ENCODE data around the gene AKAP10. TPM values are rescaled to one million over a fixed set of nuclear protein-coding genes. Genes with fewer than 3 reads are reported as not detected.
"Not testable (repeated sequence)": the region's sequence is repeated elsewhere in the genome, so short reads cannot be mapped to it uniquely, and the experiment has no call there.

The AKAP10 gene
- total RNA-seq, 2 donors from 2014 or later = 27.5 to 30.3 TPM

DNA sequence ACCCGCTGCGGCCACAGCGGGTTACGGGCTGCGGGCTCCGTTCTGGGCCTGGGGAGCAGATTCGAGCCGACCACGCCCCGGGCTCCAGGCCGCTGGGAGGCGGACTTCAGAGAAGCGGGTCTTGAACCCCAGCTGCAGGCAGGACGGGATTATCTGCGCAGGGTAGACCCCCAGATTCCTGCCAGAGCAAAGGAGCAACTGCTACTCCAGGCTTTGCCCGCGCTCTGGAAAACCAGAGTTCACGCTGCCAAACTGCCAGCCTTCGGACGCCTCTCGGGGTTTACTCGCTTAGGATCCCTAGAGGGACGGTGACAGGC, 109.6 kb downstream of the AKAP10 start:
- H3K9me3 ChIP-seq = no peaks in the 10 kb centered on the region
- intact Hi-C loops (cut with DNase I) = no loop called here
- H3K36me3 ChIP-seq = no peaks in the 10 kb centered on the region
- TF ChIP-seq, protein P1, sequence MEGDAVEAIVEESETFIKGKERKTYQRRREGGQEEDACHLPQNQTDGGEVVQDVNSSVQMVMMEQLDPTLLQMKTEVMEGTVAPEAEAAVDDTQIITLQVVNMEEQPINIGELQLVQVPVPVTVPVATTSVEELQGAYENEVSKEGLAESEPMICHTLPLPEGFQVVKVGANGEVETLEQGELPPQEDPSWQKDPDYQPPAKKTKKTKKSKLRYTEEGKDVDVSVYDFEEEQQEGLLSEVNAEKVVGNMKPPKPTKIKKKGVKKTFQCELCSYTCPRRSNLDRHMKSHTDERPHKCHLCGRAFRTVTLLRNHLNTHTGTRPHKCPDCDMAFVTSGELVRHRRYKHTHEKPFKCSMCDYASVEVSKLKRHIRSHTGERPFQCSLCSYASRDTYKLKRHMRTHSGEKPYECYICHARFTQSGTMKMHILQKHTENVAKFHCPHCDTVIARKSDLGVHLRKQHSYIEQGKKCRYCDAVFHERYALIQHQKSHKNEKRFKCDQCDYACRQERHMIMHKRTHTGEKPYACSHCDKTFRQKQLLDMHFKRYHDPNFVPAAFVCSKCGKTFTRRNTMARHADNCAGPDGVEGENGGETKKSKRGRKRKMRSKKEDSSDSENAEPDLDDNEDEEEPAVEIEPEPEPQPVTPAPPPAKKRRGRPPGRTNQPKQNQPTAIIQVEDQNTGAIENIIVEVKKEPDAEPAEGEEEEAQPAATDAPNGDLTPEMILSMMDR (IDR thresholded peaks at IDR 0.05) = no peak
- H3K4me1 ChIP-seq = no peaks in the 10 kb centered on the region
- DNase-seq = no peak
- peak overlapping the region in 1 of 2 donors; percentile 82 for H3K9ac ChIP-seq (ENCODE audit: low read depth in 2 of 2, low read length in 2 of 2)
- no peak overlapping the region for H3K27ac ChIP-seq
- H3K27me3 ChIP-seq = no peaks in the 10 kb centered on the region
- H3K4me3 ChIP-seq = peak overlapping the region; percentile 83

DNA sequence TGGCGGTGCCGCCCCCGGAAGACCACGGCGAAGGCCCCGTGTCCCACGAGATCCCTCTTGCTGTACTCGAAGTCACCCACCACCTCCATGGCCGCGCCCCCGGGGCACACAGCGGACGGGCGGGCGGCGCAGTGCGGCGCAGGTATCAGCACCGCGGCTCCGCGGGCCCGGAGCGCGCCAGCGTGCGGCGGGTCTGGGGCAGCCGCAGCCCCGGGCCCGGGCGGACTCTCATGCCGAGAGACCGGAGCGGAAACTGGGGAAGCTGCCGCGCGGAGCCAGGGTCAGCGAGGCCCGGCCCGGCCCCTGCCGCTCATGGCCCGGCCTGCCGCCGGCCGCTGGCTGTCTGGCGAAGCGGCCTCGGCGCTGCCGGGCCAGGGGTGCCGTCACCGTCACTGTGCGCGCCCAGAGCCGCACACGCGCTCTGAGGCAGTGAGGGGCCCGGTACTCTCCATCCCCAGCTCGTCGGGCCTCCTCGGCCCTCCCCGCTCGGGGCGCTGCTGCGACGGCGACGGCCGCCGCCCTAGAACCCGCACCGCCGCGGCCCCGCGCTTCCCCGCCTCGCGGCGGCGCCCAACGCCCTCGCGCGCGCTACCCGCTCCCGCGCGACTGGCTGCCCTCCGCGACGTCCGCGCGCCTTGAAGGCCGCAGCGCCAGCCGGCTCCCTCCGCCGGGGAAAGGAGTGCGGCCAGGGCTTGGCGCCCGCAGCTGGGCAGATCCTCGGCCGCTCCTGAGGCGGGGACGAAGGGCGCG, 110.1 kb downstream of the AKAP10 start, which contains the start of gene ULK2:
Gene ULK2 (minus strand): TSS at position 608 of the 750 bp plus-strand sequence. CDS start 519 bp downstream, at position 89.
- peak; percentile 48 for DNase-seq
- Histone ChIP-seq H3K27ac (peak within 1 kb of the TSS; percentile 76), H3K4me1 (no peaks in the 10 kb centered on the region), H3K9ac (ENCODE audit: low read depth in 2 of 2, low read length in 2 of 2) (peak within 1 kb of the TSS; percentile 22 to 82), H3K4me3 (peak within 1 kb of the TSS; percentile 83), H3K36me3 (no peaks in the 10 kb centered on the region), H3K27me3 (no peaks in the 10 kb centered on the region), H3K9me3 (no peaks in the 10 kb centered on the region)
- TF ChIP-seq, protein P1 (IDR thresholded peaks at IDR 0.05) = no peak
- intact Hi-C loops (cut with DNase I) = no loop called here

DNA sequence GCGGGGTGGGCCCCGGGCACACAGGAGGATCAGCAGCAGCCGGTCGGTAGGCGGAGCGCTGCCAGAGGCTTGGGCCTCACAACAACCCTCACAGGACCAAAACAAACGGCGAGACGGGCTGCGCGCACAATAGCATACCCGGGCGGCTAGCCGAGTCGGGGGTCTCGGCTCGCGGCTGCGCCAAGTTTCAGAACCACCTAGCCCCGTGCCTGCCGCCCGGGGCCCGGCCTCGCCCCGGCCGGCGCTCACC, 110.6 kb downstream of the AKAP10 start:
- Histone ChIP-seq H3K4me1 (no peaks in the 10 kb centered on the region), H3K27ac (peak overlapping the region; percentile 76), H3K9me3 (no peaks in the 10 kb centered on the region), H3K27me3 (no peaks in the 10 kb centered on the region), H3K36me3 (no peaks in the 10 kb centered on the region), H3K4me3 (peak overlapping the region; percentile 83), H3K9ac (ENCODE audit: low read depth in 2 of 2, low read length in 2 of 2) (peak overlapping the region; percentile 22 to 82)
- intact Hi-C loops (cut with DNase I) = no loop called here
- TF ChIP-seq, protein P1 (IDR thresholded peaks at IDR 0.05) = no peak
- peak; percentile 73 for DNase-seq

DNA sequence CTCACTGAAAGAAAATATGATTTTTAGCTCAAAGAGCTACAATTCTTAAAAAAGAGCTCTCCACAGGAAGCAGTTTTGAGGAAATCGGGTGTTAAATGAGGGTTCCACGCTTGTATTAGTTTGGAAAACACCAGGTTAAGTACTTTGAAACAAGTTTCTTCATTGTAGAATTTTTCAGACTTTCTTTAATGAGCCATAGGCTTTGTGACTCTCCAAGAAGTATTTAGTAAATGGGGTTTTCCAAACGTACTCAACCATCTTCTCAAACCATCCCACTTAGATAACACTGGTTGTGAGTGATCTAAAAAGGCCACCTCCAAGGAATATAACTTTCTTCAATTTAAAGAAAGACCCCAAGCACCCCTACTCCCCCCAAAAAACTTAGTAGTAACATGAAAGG, 112.6 kb downstream of the AKAP10 start:
- Histone ChIP-seq H3K4me1 (no peaks in the 10 kb centered on the region), H3K9ac (ENCODE audit: low read depth in 2 of 2, low read length in 2 of 2) (no peak overlapping the region), H3K27me3 (no peaks in the 10 kb centered on the region), H3K9me3 (no peaks in the 10 kb centered on the region), H3K27ac (no peak overlapping the region), H3K36me3 (no peaks in the 10 kb centered on the region), H3K4me3 (no peak overlapping the region)
- TF ChIP-seq, protein P1 (IDR thresholded peaks at IDR 0.05) = no peak
- DNase-seq = no peak
- intact Hi-C loops (cut with DNase I) = no loop called here

DNA sequence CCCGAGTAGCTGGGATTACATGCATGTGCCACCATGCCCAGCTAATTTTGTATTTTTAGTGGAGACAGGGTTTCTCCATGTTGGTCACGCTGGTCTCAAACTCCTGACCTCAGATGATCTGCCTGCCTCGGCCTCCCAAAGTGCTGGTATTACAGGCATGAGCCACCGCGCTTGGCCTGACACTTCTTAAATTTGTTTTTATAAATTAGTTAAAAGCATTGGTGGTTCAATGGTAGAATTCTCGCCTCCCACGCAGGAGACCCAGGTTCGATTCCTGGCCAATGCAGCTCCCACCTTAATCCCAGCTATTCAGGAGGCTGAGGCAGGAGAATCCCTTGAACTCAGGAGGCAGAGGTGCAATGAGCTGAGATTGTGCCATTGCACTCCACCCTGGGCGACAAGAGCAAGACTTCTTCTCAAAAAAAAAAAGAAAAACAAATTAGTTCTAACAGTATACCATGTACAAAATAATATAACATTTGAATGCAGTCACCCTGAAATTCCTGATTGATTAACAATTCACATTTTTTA, 116.9 kb downstream of the AKAP10 start:
- H3K9ac ChIP-seq (ENCODE audit: low read depth in 2 of 2, low read length in 2 of 2); H3K36me3 ChIP-seq; H3K27ac ChIP-seq; H3K4me1 ChIP-seq; intact Hi-C loops (cut with DNase I); H3K4me3 ChIP-seq; DNase-seq; H3K27me3 ChIP-seq; H3K9me3 ChIP-seq: not testable (repeated sequence)

DNA sequence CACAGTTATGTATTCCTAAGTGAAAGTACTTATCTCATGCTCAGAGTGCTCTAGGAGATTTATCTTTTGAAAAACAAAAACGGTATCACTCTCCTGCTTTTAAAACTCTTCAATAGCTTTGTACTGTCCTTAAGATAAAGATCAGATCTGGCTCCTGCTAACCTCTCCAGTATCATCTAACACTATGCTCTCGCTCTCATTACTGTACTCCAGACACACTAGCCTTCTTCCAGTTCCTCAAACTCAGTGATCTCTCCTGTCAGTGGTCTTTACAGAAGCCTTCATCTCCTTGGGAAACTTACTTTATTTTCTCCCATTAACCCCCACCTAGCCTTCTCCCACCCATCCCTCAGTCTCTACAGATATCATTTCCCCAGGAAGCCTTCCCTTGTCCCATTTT, 120.0 kb downstream of the AKAP10 start:
- H3K36me3 ChIP-seq = no peaks in the 10 kb centered on the region

More for the DNA sequence above, 120.0 kb downstream of the AKAP10 start:
- Histone ChIP-seq H3K4me1 (no peaks in the 10 kb centered on the region), H3K9ac (ENCODE audit: low read depth in 2 of 2, low read length in 2 of 2) (no peak overlapping the region), H3K27me3 (no peaks in the 10 kb centered on the region), H3K9me3 (no peaks in the 10 kb centered on the region), H3K4me3 (no peak overlapping the region), H3K27ac (no peak overlapping the region)
- TF ChIP-seq, protein P1 (IDR thresholded peaks at IDR 0.05) = no peak
- intact Hi-C loops (cut with DNase I) = no loop called here
- no peak for DNase-seq
